ENCODE measurements around the gene SPO11.

Gene SPO11

GRCh38 chr20:57310821-57311514 lies 18.6 kb upstream of the SPO11 start:
- DNase-seq (ENCODE audit: low read depth, low spot score): no peak

- no peak for DNase-seq (ENCODE audit: low read depth, low spot score)
These were observed 17.5 kb upstream of the SPO11 start for GRCh38 chr20:57312138-57312537.

GRCh38 chr20:57313230-57313629 lies 16.4 kb upstream of the SPO11 start:
- DNase-seq (ENCODE audit: low read depth, low spot score): no peak

GRCh38 chr20:57313951-57314350 lies 15.7 kb upstream of the SPO11 start:
- DNase-seq (ENCODE audit: low read depth, low spot score): no peak

- DNase-seq (ENCODE audit: low read depth, low spot score): no peak
These were observed 14.3 kb upstream of the SPO11 start for GRCh38 chr20:57315083-57315975.

- no peak for DNase-seq (ENCODE audit: low read depth, low spot score)
These were observed 13.6 kb upstream of the SPO11 start for GRCh38 chr20:57315976-57316480.

- DNase-seq (ENCODE audit: low read depth, low spot score): no peak
These were observed 12.8 kb upstream of the SPO11 start for GRCh38 chr20:57316795-57317201.

- no peak for DNase-seq (ENCODE audit: low read depth, low spot score)
These were observed 12.3 kb upstream of the SPO11 start for GRCh38 chr20:57317316-57317788.

GRCh38 chr20:57317789-57318371 lies 11.7 kb upstream of the SPO11 start:
- peak; percentile 8 for DNase-seq (ENCODE audit: low read depth, low spot score)

- no peak for DNase-seq (ENCODE audit: low read depth, low spot score)
These were observed 10.0 kb upstream of the SPO11 start for GRCh38 chr20:57319584-57319983.

GRCh38 chr20:57320358-57320757 lies 9.2 kb upstream of the SPO11 start:
- no peak for DNase-seq (ENCODE audit: low read depth, low spot score)

GRCh38 chr20:57321142-57321541 lies 8.5 kb upstream of the SPO11 start:
- DNase-seq (ENCODE audit: low read depth, low spot score): no peak

- DNase-seq (ENCODE audit: low read depth, low spot score): peak; percentile 10
These were observed 7.1 kb upstream of the SPO11 start for GRCh38 chr20:57322476-57322875.

- DNase-seq (ENCODE audit: low read depth, low spot score): peak; percentile 89
These were observed 6.6 kb upstream of the SPO11 start for GRCh38 chr20:57323034-57323433.

- DNase-seq (ENCODE audit: low read depth, low spot score): no peak
These were observed 3.8 kb upstream of the SPO11 start for GRCh38 chr20:57325632-57326356.

- no peak for DNase-seq (ENCODE audit: low read depth, low spot score)
These were observed 2.7 kb upstream of the SPO11 start for GRCh38 chr20:57326667-57327455.

GRCh38 chr20:57327820-57328219 lies 1.8 kb upstream of the SPO11 start:
- no peak for DNase-seq (ENCODE audit: low read depth, low spot score)

GRCh38 chr20:57330998-57331397 lies 1.4 kb downstream of the SPO11 start:
- no peak for DNase-seq (ENCODE audit: low read depth, low spot score)

- DNase-seq (ENCODE audit: low read depth, low spot score): no peak
These were observed 2.8 kb downstream of the SPO11 start for GRCh38 chr20:57332105-57333089.
